Measurements from ENCODE around the gene FSHR.

The FSHR gene

DNA sequence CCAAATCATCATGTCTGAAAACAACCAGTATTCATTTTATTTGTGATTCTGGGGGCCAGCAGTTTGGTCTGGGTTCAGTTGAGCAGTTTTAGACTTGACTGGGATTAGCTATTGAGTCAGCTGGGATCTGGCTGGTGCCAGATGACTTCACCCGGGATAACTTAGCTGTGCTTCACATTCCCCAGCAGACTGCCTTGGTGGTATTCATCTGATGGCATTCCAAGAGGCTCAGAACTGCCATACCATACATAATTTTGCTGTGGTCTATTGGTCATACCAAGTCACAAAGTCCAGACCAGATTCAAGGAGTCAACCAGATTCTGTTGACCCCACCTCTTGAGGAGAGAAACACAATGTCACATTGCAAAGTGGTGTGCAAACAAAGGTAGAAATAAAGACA, 7.8 kb upstream of the FSHR start:
- DNase-seq (ENCODE audit: extremely low read depth, low read depth), result no peak
- TF ChIP-seq, protein P1, sequence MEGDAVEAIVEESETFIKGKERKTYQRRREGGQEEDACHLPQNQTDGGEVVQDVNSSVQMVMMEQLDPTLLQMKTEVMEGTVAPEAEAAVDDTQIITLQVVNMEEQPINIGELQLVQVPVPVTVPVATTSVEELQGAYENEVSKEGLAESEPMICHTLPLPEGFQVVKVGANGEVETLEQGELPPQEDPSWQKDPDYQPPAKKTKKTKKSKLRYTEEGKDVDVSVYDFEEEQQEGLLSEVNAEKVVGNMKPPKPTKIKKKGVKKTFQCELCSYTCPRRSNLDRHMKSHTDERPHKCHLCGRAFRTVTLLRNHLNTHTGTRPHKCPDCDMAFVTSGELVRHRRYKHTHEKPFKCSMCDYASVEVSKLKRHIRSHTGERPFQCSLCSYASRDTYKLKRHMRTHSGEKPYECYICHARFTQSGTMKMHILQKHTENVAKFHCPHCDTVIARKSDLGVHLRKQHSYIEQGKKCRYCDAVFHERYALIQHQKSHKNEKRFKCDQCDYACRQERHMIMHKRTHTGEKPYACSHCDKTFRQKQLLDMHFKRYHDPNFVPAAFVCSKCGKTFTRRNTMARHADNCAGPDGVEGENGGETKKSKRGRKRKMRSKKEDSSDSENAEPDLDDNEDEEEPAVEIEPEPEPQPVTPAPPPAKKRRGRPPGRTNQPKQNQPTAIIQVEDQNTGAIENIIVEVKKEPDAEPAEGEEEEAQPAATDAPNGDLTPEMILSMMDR (IDR thresholded peaks at IDR 0.05; ENCODE audit: low read depth, low read length), result no peak

- no peak for DNase-seq (ENCODE audit: extremely low read depth, low read depth)
- TF ChIP-seq, protein P1 (IDR thresholded peaks at IDR 0.05; ENCODE audit: low read depth, low read length), result no peak
These were observed 576 bp upstream of the FSHR start for GRCh38 chr2:49154891-49155290.

DNA sequence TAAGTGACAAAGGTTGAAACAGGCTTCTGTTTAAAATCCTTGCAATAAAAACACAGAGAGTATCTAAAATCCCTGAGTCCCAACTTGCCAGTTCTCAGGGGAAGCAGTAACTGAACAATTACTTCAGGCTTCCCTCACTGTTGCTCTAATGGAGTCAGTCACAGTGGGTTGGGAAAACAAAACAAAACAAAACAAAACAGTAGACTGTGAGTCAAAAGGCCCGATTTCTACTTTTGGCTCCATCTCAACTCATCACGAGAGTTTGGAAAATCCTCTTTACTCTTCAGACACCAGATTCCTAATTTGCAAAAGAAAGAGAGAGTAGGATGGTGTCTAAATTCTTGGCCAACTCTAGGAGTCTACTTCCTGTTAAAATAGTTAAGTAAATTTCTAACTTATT, 1.1 kb downstream of the FSHR start:
- no peak for DNase-seq (ENCODE audit: extremely low read depth, low read depth)
- TF ChIP-seq, protein P1 (IDR thresholded peaks at IDR 0.05; ENCODE audit: low read depth, low read length), result no peak

DNA sequence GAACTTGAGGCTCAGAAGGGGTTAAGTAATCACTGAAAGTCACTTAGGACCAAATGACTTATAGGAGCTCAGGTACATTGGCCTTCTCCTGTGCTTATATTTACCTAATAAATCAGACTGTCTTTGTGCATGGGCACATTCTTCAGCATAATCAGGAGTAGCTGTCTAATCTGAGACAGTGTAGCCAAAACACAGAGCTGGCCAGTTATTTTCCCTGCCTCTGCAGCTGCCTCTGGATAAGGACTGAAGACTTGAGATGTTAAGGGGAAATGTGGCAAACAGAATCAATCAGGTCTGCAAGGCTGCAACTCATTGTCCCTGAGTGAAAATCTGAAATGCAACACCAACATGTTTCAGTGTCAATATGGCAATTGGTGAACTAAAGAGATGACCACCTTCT, 1.5 kb downstream of the FSHR start:
- TF ChIP-seq, protein P1 (IDR thresholded peaks at IDR 0.05; ENCODE audit: low read depth, low read length), result no peak
- DNase-seq (ENCODE audit: extremely low read depth, low read depth), result no peak

GRCh38 chr2:49146401-49146800, 7.9 kb downstream of the FSHR start:
- TF ChIP-seq, protein P1 (IDR thresholded peaks at IDR 0.05; ENCODE audit: low read depth, low read length), result no peak
- DNase-seq (ENCODE audit: extremely low read depth, low read depth), result no peak

DNA sequence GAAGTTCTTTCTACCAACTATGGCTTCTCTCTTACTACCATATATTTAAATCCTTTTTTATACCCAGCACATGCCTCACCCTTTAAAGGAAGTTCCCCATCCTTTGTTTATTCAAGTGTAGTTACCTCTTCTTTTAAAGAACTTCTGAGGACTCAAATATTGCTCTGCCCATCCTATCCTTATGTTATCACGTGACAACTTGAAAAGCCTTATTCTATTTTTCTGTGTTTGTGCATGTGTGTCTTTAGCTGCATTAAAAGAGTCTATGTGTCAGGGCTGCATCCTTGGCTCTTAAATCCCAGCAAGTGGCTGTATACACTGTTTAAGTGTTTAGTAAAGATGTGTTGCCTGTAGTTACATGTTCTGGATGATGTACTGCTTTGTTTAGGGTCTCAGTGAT, 22.5 kb downstream of the FSHR start:
- TF ChIP-seq, protein P1 (IDR thresholded peaks at IDR 0.05; ENCODE audit: low read depth, low read length), result no peak
- DNase-seq (ENCODE audit: extremely low read depth, low read depth), result no peak

DNA sequence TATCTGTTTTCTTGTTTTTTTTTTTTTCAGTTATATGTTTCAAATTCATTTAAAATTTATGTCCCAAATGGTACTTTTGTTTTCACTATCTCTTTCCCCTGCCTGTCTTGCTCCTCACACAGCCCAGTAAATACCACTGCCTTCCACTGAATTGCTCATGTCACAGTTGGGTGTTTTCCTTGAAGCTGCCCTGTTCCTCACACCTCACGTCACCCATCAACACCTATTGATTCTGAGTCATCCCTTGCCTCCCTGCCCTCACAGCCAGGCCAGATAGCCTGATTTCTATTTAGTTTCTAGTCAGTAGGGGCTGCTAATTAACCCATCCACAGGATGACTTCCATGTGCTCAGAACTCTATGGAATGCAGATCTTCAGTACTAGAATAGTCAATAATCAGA, 25.3 kb downstream of the FSHR start:
- TF ChIP-seq, protein P1 (IDR thresholded peaks at IDR 0.05; ENCODE audit: low read depth, low read length), result no peak
- DNase-seq (ENCODE audit: extremely low read depth, low read depth), result no peak
